Measurements from ENCODE around the gene RIMBP2. TPM values are rescaled to one million over a fixed set of nuclear protein-coding genes. Genes with fewer than 3 reads are reported as not detected.
A peak's percentile ranks its signal among the peaks of the same experiment; 100 is the strongest.

Gene RIMBP2
- total RNA-seq, 1 donor from 2014 or later = 0.99 TPM

GRCh38 chr12:130521375-130522124 is 194.5 kb downstream of the RIMBP2 start:
- H3K9ac ChIP-seq = no peak overlapping the region
- H3K27me3 Mint-ChIP-seq (ENCODE audit: insufficient read depth, low read depth) = peaks cover 7% of the 10 kb centered on the region
- no peaks in the 10 kb centered on the region for H4K20me1 ChIP-seq (ENCODE audit: low read depth)
- H3K4me3 ChIP-seq = no peak overlapping the region
- H3K4me1 Mint-ChIP-seq = peaks cover 14% of the 10 kb centered on the region
- no peaks in the 10 kb centered on the region for H3K36me3 Mint-ChIP-seq
- peak; percentile 50 for DNase-seq (ENCODE audit: low spot score)
- no peaks in the 10 kb centered on the region for H3K9me3 ChIP-seq (ENCODE audit: low read depth)
- peak overlapping the region; percentile 45 for H3K4me2 ChIP-seq
- H3K27ac ChIP-seq = no peak overlapping the region
- no peaks in the 10 kb centered on the region for H3F3A ChIP-seq (ENCODE audit: low read depth)
- peak overlapping the region; percentile 57 for H3K27ac Mint-ChIP-seq
- no peak for TF ChIP-seq EZH2 (IDR thresholded peaks at IDR 0.05)
- TF ChIP-seq CTCF (IDR thresholded peaks at IDR 0.05) = no peak
- no peak for TF ChIP-seq EZH2phosphoT487 (IDR thresholded peaks at IDR 0.05)
- no peak overlapping the region for H3K4me3 Mint-ChIP-seq
- no peaks in the 10 kb centered on the region for H3K36me3 ChIP-seq
- peaks cover 12% of the 10 kb centered on the region for H3K4me1 ChIP-seq
- no peak overlapping the region for H2AFZ ChIP-seq (replicated peaks)
- H3K27me3 ChIP-seq = no peaks in the 10 kb centered on the region
- no peaks in the 10 kb centered on the region for H3K79me2 ChIP-seq (ENCODE audit: low read depth)
- peaks cover 1% of the 10 kb centered on the region for H3K9me3 Mint-ChIP-seq

- TF ChIP-seq CTCF (IDR thresholded peaks at IDR 0.05) (no peak), EZH2phosphoT487 (IDR thresholded peaks at IDR 0.05) (no peak), EZH2 (IDR thresholded peaks at IDR 0.05) (no peak)
- Histone ChIP-seq H3K27ac (no peak overlapping the region), H3K79me2 (ENCODE audit: low read depth) (no peaks in the 10 kb centered on the region), H3K36me3 (no peaks in the 10 kb centered on the region), H2AFZ (replicated peaks) (no peak overlapping the region), H4K20me1 (ENCODE audit: low read depth) (no peaks in the 10 kb centered on the region), H3K9me3 (ENCODE audit: low read depth) (no peaks in the 10 kb centered on the region), H3K4me1 (peaks cover 12% of the 10 kb centered on the region), H3F3A (ENCODE audit: low read depth) (no peaks in the 10 kb centered on the region), H3K9ac (no peak overlapping the region), H3K4me2 (no peak overlapping the region), H3K4me3 (no peak overlapping the region), H3K27me3 (no peaks in the 10 kb centered on the region)
- DNase-seq (ENCODE audit: low spot score) = no peak
- peaks cover 7% of the 10 kb centered on the region for H3K27me3 Mint-ChIP-seq (ENCODE audit: insufficient read depth, low read depth)
- H3K4me3 Mint-ChIP-seq = no peak overlapping the region
- peaks cover 14% of the 10 kb centered on the region for H3K4me1 Mint-ChIP-seq
- H3K27ac Mint-ChIP-seq = no peak overlapping the region
- no peaks in the 10 kb centered on the region for H3K36me3 Mint-ChIP-seq
- peaks cover 6% of the 10 kb centered on the region for H3K9me3 Mint-ChIP-seq
Measured at GRCh38 chr12:130520784-130521183, 195.3 kb downstream of the RIMBP2 start.

- Histone ChIP-seq H3K9me3 (ENCODE audit: low read depth) (no peaks in the 10 kb centered on the region), H3K9ac (no peak overlapping the region), H3K79me2 (ENCODE audit: low read depth) (no peaks in the 10 kb centered on the region), H3K4me3 (no peak overlapping the region), H3K36me3 (no peaks in the 10 kb centered on the region), H3F3A (ENCODE audit: low read depth) (peaks cover 13% of the 10 kb centered on the region), H3K4me2 (no peak overlapping the region), H2AFZ (replicated peaks) (no peak overlapping the region), H4K20me1 (ENCODE audit: low read depth) (no peaks in the 10 kb centered on the region), H3K27me3 (no peaks in the 10 kb centered on the region), H3K4me1 (peaks cover 24% of the 10 kb centered on the region), H3K27ac (no peak overlapping the region)
- peaks cover 6% of the 10 kb centered on the region for H3K9me3 Mint-ChIP-seq
- peaks cover 5% of the 10 kb centered on the region for H3K27me3 Mint-ChIP-seq (ENCODE audit: insufficient read depth, low read depth)
- no peak for DNase-seq (ENCODE audit: low spot score)
- TF ChIP-seq CTCF (IDR thresholded peaks at IDR 0.05) = no peak
- no peak for TF ChIP-seq EZH2phosphoT487 (IDR thresholded peaks at IDR 0.05)
- TF ChIP-seq EZH2 (IDR thresholded peaks at IDR 0.05) = no peak
- peaks cover 25% of the 10 kb centered on the region for H3K4me1 Mint-ChIP-seq
- H3K4me3 Mint-ChIP-seq = no peak overlapping the region
- H3K27ac Mint-ChIP-seq = no peak overlapping the region
- no peaks in the 10 kb centered on the region for H3K36me3 Mint-ChIP-seq
Measured at GRCh38 chr12:130517588-130517987, 198.5 kb downstream of the RIMBP2 start.
